Small intestine (tissue), 7 donors: ENCODE data around the gene SYNPO2. TPM values are rescaled to one million over a fixed set of nuclear protein-coding genes. Genes with fewer than 3 reads are reported as not detected.

ENCODE experiments used
- DNase-seq, 2 donors: peaks; one replicate each; pipeline versions ENCODE4 v3.0.0 to v3.0.0-alpha.2; 2013
- FAIRE-seq: peaks from 2 replicates; lab custom pipeline; 2012; peaks lifted over from hg19 to GRCh38; lab: Jason Lieb, UNC
- H3K27ac ChIP-seq, 3 donors: one replicate each; pipeline ENCODE4 v1.5.1; 2013; ENCODE audit warnings: low read length in 2 of 3, mild to moderate bottlenecking in 2 of 3, control low read depth in 1 of 3, inconsistent platforms in 1 of 3, low read depth in 1 of 3, moderate library complexity in 1 of 3
- H3K27me3 ChIP-seq, 3 donors: one replicate each; pipeline ENCODE4 v1.6.1; 2013; ENCODE audit warnings: low read length in 3 of 3, inconsistent platforms in 1 of 3; ENCODE audit not compliant: control insufficient read depth in 3 of 3, insufficient read depth in 3 of 3
- H3K36me3 ChIP-seq, 3 donors: one replicate each; pipeline ENCODE4 v1.6.1; 2013; ENCODE audit warnings: low read length in 3 of 3, inconsistent platforms in 1 of 3, low read depth in 1 of 3, mild to moderate bottlenecking in 1 of 3, moderate library complexity in 1 of 3; ENCODE audit not compliant: control insufficient read depth in 3 of 3, insufficient read depth in 2 of 3
- H3K4me1 ChIP-seq, 3 donors: one replicate each; pipeline ENCODE4 v1.6.1; 2013; ENCODE audit warnings: low read length in 2 of 3, inconsistent platforms in 1 of 3, low read depth in 1 of 3, mild to moderate bottlenecking in 1 of 3, moderate library complexity in 1 of 3; ENCODE audit not compliant: control insufficient read depth in 3 of 3, insufficient read depth in 2 of 3
- H3K4me3 ChIP-seq, 3 donors: one replicate each; pipeline ENCODE4 v1.5.1; 2013; ENCODE audit warnings: low read length in 3 of 3, control low read depth in 1 of 3, inconsistent platforms in 1 of 3, low read depth in 1 of 3, mild to moderate bottlenecking in 1 of 3, moderate library complexity in 1 of 3
- H3K9me3 ChIP-seq, 2 donors: one replicate each; pipeline ENCODE4 v1.6.1; 2013; ENCODE audit warnings: low read depth in 1 of 2, low read length in 1 of 2; ENCODE audit not compliant: control insufficient read depth in 2 of 2, insufficient read depth in 1 of 2
- WGBS, 3 donors: extraction: QIAGEN DNeasy Blood & Tissue Kit; methylation state at CpG; one replicate each; pipeline ENCODE4 v1.1.7; 2013; 5-methylcytosine and 5-hydroxymethylcytosine counted together
- polyA plus RNA-seq, 4 donors: library from polyadenylated mRNA; stranded (reverse) in 3 of 4; unstranded in 1 of 4; fragments of 200-250 nt in 3 of 4; fragments of 120-200 nt in 1 of 4; gene quantifications; one replicate each; pipeline versions ENCODE4 v1.2.1 to v1.2.3, GENCODE V29; 2013
- donor health status: healthy with polysubstance abuse.
- donor health status: control.
- donor health status: control.
- donor health status: Bipolar disorder and iron deficiency.
- donor health status: healthy.

SYNPO2 gene
- polyA plus RNA-seq, 4 donors = 1.1 to 25.3 (median 10.1) TPM

DNA sequence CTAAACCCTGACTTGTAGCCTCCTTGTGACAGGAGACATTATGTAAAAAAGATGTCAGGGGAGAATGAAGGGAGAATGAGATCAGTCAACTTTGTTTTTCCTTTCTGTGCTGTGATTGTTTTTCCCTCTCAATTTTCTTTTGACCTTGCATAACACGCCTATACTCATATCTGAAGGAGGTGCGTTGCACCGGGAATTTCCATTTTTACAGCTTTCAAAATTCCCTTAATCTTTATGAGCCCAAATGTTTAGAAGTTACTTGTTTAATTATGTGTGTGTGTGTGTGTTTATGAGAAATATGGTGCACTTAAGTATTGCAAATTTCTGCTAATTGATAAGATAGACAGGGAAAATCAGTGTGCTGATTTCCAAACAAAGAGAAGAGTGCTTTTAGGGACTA, 21.6 kb downstream of the SYNPO2 start:
- no peaks in the 10 kb centered on the region for H3K9me3 ChIP-seq
- no peaks in the 10 kb centered on the region for H3K4me1 ChIP-seq
- no peaks in the 10 kb centered on the region for H3K36me3 ChIP-seq
- no peak overlapping the region for H3K27ac ChIP-seq
- no peak overlapping the region for H3K4me3 ChIP-seq
- DNase-seq (no peak), FAIRE-seq (no peak)
- 23 to 43% (median 29%) methylated on average over 3 of the region's 3 CpGs for WGBS, 3 donors
- no peaks in the 10 kb centered on the region for H3K27me3 ChIP-seq

DNA sequence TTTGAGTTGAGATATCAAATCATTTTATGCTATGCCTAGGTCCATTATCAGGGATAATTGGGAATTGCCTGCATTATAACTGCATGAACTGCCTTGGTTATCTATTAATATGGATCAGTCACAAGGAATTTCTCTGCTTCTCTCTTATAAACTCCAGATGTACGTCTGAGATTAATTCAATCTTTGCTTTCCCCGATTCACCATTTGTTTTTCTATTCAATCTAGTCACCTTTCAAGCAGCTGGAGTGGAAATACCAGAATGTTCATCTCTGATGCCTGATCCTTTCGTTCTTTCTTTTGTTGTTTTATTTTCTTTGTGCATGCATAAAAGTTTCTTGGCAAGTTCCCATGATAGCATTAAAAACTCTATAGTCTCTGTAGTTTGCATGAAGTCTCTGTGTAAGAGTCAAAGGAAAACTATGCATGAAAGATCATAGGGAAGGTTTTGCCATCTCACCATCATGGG, 22.6 kb downstream of the SYNPO2 start:
- no peak for FAIRE-seq
- H3K4me1 ChIP-seq = no peaks in the 10 kb centered on the region
- H3K27me3 ChIP-seq = no peaks in the 10 kb centered on the region
- no peak overlapping the region for H3K27ac ChIP-seq
- no peak overlapping the region for H3K4me3 ChIP-seq
- no peak for DNase-seq
- H3K36me3 ChIP-seq = no peaks in the 10 kb centered on the region
- WGBS, 3 donors = 57 to 74% (median 72%) methylated on average over 3 of the region's 3 CpGs
- H3K9me3 ChIP-seq = no peaks in the 10 kb centered on the region

DNA sequence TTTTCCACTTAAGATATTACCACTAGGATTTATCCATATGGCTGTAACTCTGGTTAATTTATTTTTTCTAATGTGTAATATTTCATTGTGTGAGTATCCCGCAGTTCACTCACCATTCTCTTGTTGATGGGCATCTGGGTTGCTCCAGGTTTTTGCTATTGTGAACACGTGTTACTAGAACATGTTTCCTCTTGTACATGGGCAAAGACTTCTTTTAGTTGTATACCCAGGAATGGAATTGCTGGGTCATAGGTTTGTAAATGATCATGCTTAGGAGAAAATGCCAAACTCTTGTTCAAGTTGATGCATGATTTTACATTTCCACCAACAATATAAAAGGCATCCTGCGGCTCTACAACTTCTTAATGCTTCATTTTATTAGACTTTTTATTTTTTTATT, 26.8 kb downstream of the SYNPO2 start:
- Histone ChIP-seq H3K27ac (no peak overlapping the region), H3K4me3 (no peak overlapping the region), H3K9me3 (no peaks in the 10 kb centered on the region), H3K36me3 (no peaks in the 10 kb centered on the region), H3K4me1 (no peaks in the 10 kb centered on the region), H3K27me3 (no peaks in the 10 kb centered on the region)
- FAIRE-seq = no peak
- 83 to 92% (median 85%) methylated on average over 3 of the region's 3 CpGs for WGBS, 3 donors
- DNase-seq = no peak

DNA sequence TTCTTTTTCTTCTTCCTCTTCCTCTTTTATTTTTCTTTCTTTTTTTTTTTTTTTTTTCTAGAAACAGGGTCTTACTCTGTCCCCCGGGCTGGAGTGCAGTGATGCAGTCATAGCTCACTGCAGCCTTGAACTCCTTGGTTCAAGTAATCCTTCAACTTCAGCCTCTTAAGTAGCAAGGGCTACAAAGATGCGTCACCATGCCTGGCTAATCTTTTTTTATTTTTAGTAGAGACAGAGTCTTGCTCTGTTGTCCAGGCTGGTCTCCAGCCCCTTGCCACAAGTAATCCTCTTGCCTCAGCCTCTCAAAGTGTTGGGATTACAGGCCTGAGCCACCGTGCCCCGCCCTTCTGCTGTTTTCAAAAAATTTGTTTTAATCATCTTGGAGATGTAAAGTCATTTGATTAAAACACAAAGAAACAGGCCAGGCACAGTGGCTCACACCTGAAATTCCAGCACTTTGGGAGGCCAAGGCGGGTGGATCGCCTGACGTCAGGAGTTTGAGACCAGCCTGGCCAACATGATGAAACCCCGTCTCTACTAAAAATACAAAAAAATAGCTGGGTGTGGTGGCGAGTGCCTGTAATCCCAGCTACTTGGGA, 28.1 kb downstream of the SYNPO2 start:
- no peak overlapping the region for H3K27ac ChIP-seq
- H3K36me3 ChIP-seq = no peaks in the 10 kb centered on the region
- FAIRE-seq = no peak
- no peaks in the 10 kb centered on the region for H3K4me1 ChIP-seq
- H3K9me3 ChIP-seq = no peaks in the 10 kb centered on the region
- 89 to 93% (median 93%) methylated on average over 9 of the region's 9 CpGs for WGBS, 3 donors
- no peak for DNase-seq
- H3K27me3 ChIP-seq = no peaks in the 10 kb centered on the region
- no peak overlapping the region for H3K4me3 ChIP-seq

DNA sequence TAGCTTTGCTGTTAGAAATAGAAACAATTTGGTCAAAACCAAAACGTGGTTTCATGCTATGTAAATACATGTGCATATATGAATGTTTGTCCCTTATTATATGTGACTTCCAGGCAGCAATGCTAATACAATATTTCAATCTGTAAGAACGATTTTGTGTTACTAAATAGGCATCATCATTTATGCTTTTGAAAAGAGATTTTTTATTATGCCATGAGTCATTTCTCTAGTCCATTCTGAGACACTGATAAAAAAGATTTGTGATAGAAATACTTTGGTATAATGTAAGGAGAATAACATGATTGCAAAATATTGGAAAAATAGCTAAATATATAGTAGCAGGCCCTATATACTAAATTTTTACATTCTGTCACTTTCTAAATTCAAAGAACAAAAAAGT, 28.9 kb downstream of the SYNPO2 start:
- 27 to 50% (median 34%) methylated on average over 2 of the region's 2 CpGs for WGBS, 3 donors
- peak overlapping the region in 1 of 3 donors; percentile 44 for H3K27ac ChIP-seq
- no peak for FAIRE-seq

DNA sequence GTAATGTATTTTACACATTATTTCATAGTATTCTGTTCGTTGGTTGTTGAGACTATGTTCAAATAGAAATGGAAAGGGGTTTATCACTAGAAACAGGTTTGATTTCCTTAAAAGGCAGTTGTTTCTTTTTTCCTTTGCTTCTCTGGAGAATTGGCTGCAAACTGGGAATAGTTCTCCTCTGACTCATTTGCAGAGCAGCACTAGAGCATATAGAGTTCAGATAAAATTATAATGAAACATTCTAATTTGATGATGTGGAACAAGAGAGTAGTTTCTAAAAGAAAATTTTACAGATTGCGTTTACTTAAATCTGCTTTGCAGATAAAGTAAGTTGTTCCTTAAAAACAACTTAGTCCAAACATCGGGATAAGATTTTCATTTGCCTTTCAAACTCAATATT, 29.7 kb downstream of the SYNPO2 start:
- no peak for DNase-seq
- FAIRE-seq = no peak
- WGBS, 3 donors = 51 to 78% (median 77%) methylated on average over 3 of the region's 3 CpGs

More for the DNA sequence above, 28.9 kb downstream of the SYNPO2 start:
- Histone ChIP-seq H3K36me3 (no peaks in the 10 kb centered on the region), H3K4me1 (no peaks in the 10 kb centered on the region), H3K9me3 (no peaks in the 10 kb centered on the region), H3K4me3 (no peak overlapping the region), H3K27me3 (no peaks in the 10 kb centered on the region)
- no peak for DNase-seq

DNA sequence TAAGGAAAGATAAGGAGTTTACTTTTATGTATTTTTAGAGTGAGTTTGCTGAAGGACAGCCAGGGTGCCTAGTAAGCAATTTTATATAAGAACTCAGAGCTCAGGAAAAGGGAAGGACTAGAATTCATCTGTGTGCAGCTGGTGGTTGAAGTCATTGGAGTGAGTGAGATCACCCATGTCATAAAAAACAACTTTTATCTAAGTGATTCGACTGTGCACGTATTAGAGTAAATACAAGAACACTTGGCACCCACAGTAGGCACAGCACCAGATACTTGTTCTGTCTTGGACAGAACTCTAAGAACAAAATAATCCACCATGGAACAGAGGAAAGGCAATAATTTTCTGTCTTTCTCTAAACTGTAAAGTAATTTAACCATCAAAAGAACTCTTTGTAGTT, 31.6 kb downstream of the SYNPO2 start:
- DNase-seq = peak in 1 of 2 donors; percentile 13
- H3K36me3 ChIP-seq = no peaks in the 10 kb centered on the region
- 15 to 24% (median 16%) methylated on average over 2 of the region's 2 CpGs for WGBS, 3 donors
- no peak for FAIRE-seq
- H3K4me3 ChIP-seq = no peak overlapping the region
- H3K4me1 ChIP-seq = no peaks in the 10 kb centered on the region
- H3K27ac ChIP-seq = peak overlapping the region in 1 of 3 donors; percentile 11
- no peaks in the 10 kb centered on the region for H3K27me3 ChIP-seq
- no peaks in the 10 kb centered on the region for H3K9me3 ChIP-seq

More for the DNA sequence above, 29.7 kb downstream of the SYNPO2 start:
- Histone ChIP-seq H3K4me1 (no peaks in the 10 kb centered on the region), H3K4me3 (no peak overlapping the region), H3K27me3 (no peaks in the 10 kb centered on the region), H3K9me3 (no peaks in the 10 kb centered on the region), H3K36me3 (no peaks in the 10 kb centered on the region), H3K27ac (peak overlapping the region in 1 of 3 donors; percentile 43)

DNA sequence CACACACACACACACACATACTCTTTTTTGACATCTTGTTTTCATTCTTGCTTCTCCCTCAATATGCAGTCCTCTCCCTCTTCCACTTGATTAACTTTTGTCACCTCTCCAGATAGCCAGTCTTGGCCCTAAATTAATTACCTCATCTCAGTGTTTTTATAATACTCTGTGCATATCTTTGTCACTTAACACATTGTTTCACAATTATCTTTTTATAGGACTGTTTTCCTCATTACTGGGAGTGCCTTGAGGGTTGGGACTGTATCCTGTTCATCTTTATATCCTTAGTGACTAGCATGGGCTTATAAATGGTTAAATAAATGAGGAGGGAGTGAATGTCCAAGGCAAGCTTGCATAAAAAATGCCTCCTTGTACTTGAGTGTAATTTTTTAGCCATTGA, 33.1 kb downstream of the SYNPO2 start:
- DNase-seq = no peak
- no peaks in the 10 kb centered on the region for H3K9me3 ChIP-seq
- H3K4me1 ChIP-seq = peaks cover 0 to 2% (median under 1%) of the 10 kb centered on the region in 3 donors
- FAIRE-seq = no peak
- H3K36me3 ChIP-seq = no peaks in the 10 kb centered on the region
- H3K27me3 ChIP-seq = no peaks in the 10 kb centered on the region
- no peak overlapping the region for H3K27ac ChIP-seq
- no peak overlapping the region for H3K4me3 ChIP-seq

DNA sequence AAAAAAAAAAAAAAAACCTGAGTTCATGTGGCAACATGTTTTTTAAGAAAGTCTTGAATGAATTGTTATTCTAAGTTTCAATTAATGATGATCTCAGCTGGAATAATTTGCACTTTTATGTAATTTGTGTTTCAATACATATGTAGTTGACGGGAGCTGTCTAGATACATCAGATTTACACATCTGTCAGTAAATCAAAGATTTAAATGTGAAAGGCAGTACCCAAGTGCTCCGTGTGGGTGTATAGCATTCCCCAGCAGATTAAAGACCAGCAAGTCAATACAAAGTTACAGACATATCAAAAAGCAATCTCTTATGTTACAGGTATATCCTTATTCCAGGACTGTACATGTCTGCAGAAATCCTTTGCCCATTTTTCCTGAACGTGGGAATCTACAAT, 35.2 kb downstream of the SYNPO2 start:
- no peak for FAIRE-seq
- Histone ChIP-seq H3K4me3 (no peak overlapping the region), H3K36me3 (no peaks in the 10 kb centered on the region), H3K4me1 (peaks cover 0 to 2% (median 2%) of the 10 kb centered on the region in 3 donors), H3K27me3 (no peaks in the 10 kb centered on the region), H3K27ac (no peak overlapping the region), H3K9me3 (no peaks in the 10 kb centered on the region)
- WGBS, 3 donors = 54 to 66% (median 59%) methylated on average over 3 of the region's 3 CpGs
- DNase-seq = no peak
